Measurements from ENCODE around the gene HES6. TPM values are rescaled to one million over a fixed set of nuclear protein-coding genes. Genes with fewer than 3 reads are reported as not detected.
A peak's percentile ranks its signal among the peaks of the same experiment; 100 is the strongest.

The HES6 gene
- total RNA-seq, 2 experiments from 2014 or later: 1.5 to 1.9 TPM

GRCh38 chr2:238265605-238266004, 25.8 kb upstream of the HES6 start:
- no peaks in the 10 kb centered on the region for H3K9me3 Mint-ChIP-seq
- H3K27me3 ChIP-seq (ENCODE audit: control insufficient read depth in 1 of 2, insufficient read depth in 2 of 2, low read length in 2 of 2): no peaks in the 10 kb centered on the region
- peaks cover 39% of the 10 kb centered on the region for H3K36me3 ChIP-seq (ENCODE audit: insufficient read depth, low read length)
- H3K27ac Mint-ChIP-seq: no peak overlapping the region
- H3K4me3 Mint-ChIP-seq: no peak overlapping the region
- no peak for TF ChIP-seq CTCF (IDR thresholded peaks at IDR 0.05)
- intact Hi-C loops (cut with DNase I, micrococcal nuclease): loop anchor here in 1 of 2 experiments (2.0 kb wide), 1 partner anchor 343 kb away; no protein-coding TSS in a partner anchor
- no peak overlapping the region for H3K27ac ChIP-seq (ENCODE audit: low read depth in 1 of 2, low read length in 2 of 2)
- H3K9me3 ChIP-seq (ENCODE audit: control insufficient read depth in 1 of 2, insufficient read depth in 1 of 2, low read length in 2 of 2): no peaks in the 10 kb centered on the region
- ATAC-seq (ENCODE audit: poor library complexity) (no peak), DNase-seq (no peak)
- H3K27me3 Mint-ChIP-seq: no peaks in the 10 kb centered on the region
- POLR2A ChIA-PET: interaction anchor here (0.7 to 1.5 kb wide), 2 partner anchors 24 to 41 kb away, joined by 3 read pairs; no protein-coding TSS in a partner anchor
- peaks cover 6% of the 10 kb centered on the region for H3K4me1 Mint-ChIP-seq (ENCODE audit: low read depth)
- peaks cover 8% of the 10 kb centered on the region for H3K4me1 ChIP-seq (ENCODE audit: insufficient read depth, low read length)
- no peak overlapping the region for H3K4me3 ChIP-seq (ENCODE audit: low read length)
- peaks cover 62% of the 10 kb centered on the region for H3K36me3 Mint-ChIP-seq (ENCODE audit: low read depth)
- CTCF ChIA-PET: no interaction called here

GRCh38 chr2:238264072-238264460, 24.2 kb upstream of the HES6 start:
- no peak overlapping the region for H3K27ac Mint-ChIP-seq
- H3K9me3 ChIP-seq (ENCODE audit: control insufficient read depth in 1 of 2, insufficient read depth in 1 of 2, low read length in 2 of 2): no peaks in the 10 kb centered on the region
- peaks cover 64% of the 10 kb centered on the region for H3K36me3 Mint-ChIP-seq (ENCODE audit: low read depth)
- no peaks in the 10 kb centered on the region for H3K27me3 Mint-ChIP-seq
- intact Hi-C loops (cut with DNase I, micrococcal nuclease): loop anchor here (1.0 to 5.0 kb wide), 4 partner anchors 297 to 752 kb away; partner anchors contain the start of gene UBE2F (in 2 of the 2)
- TF ChIP-seq CTCF (IDR thresholded peaks at IDR 0.05): no peak
- H3K4me3 ChIP-seq (ENCODE audit: low read length): no peak overlapping the region
- ATAC-seq (ENCODE audit: poor library complexity) (no peak), DNase-seq (no peak)
- H3K36me3 ChIP-seq (ENCODE audit: insufficient read depth, low read length): peaks cover 37% of the 10 kb centered on the region
- H3K4me3 Mint-ChIP-seq: no peak overlapping the region
- H3K4me1 Mint-ChIP-seq (ENCODE audit: low read depth): peaks cover 6% of the 10 kb centered on the region
- ChIA-PET POLR2A (interaction anchor here (1.5 kb wide), 1 partner anchor 25 kb away, joined by 7 read pairs; no protein-coding TSS in a partner anchor), CTCF (interaction anchor here (1.5 kb wide), 2 partner anchors 12 to 33 kb away, joined by 3 to 6 read pairs; no protein-coding TSS in a partner anchor)
- no peaks in the 10 kb centered on the region for H3K27me3 ChIP-seq (ENCODE audit: control insufficient read depth in 1 of 2, insufficient read depth in 2 of 2, low read length in 2 of 2)
- no peak overlapping the region for H3K27ac ChIP-seq (ENCODE audit: low read depth in 1 of 2, low read length in 2 of 2)
- H3K4me1 ChIP-seq (ENCODE audit: insufficient read depth, low read length): peaks cover 8% of the 10 kb centered on the region
- no peaks in the 10 kb centered on the region for H3K9me3 Mint-ChIP-seq

DNA sequence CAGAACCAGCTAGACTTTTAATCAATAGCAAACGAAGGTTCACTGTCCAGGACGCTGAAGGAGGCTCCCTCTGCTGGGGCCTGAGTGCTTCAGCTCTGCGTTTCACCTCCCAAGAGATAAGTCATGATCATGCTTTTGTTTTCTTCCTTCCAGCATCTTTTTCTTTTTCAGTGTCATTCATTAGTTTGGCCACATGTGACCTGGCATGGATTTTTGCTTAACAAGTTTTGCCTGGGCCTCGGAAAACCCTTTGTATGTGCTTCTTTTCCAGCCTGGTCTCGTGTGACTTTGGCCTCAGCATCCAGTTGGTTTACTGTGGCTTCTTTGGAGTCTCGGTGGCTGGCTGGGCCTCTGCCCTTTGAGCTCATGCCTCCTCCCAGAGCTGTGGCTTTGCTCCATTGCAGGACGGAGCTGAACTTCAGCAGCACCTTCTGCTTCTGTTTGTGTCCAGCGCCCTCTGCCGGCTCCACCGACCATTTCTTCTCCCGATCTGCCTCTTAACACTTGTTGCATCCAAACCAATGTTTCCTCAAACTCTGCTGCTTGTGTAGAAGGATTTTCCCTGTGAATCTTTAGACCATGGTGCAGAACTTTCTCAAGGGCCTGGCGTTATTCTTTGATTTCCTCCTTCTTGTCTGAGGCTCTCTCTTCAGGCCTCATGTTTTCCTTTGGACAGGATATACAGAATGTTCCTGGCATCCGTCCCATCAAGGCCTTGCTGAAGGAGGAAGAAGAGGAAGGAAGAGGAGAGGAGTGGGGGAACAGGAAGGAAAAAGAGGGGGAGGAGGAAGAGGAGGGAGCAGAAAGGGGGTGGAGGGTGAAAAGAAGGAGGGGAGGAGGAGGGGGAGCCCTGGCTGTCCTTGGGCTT, 23.6 kb upstream of the HES6 start:
- Mint-ChIP-seq H3K4me3 (no peak overlapping the region), H3K27me3 (no peaks in the 10 kb centered on the region), H3K4me1 (ENCODE audit: low read depth) (peaks cover 6% of the 10 kb centered on the region), H3K27ac (no peak overlapping the region), H3K36me3 (ENCODE audit: low read depth) (peaks cover 65% of the 10 kb centered on the region), H3K9me3 (no peaks in the 10 kb centered on the region)
- ChIA-PET POLR2A (interaction anchor here (0.8 to 1.5 kb wide), 2 partner anchors 26 to 405 kb away, joined by 3 to 7 read pairs; no protein-coding TSS in a partner anchor), CTCF (interaction anchor here (0.7 to 1.5 kb wide), 10 partner anchors 9 to 295 kb away, joined by 3 to 6 read pairs (median 3); no protein-coding TSS in a partner anchor)
- intact Hi-C loops (cut with DNase I, micrococcal nuclease): loop anchor here (1.0 to 5.0 kb wide), 7 partner anchors 103 to 751 kb away; partner anchors contain the start of gene UBE2F (in 2 of the 2)
- peak; percentile 85 for TF ChIP-seq CTCF (IDR thresholded peaks at IDR 0.05)
- Histone ChIP-seq H3K4me3 (ENCODE audit: low read length) (no peak overlapping the region), H3K27ac (ENCODE audit: low read depth in 1 of 2, low read length in 2 of 2) (no peak overlapping the region), H3K4me1 (ENCODE audit: insufficient read depth, low read length) (peaks cover 8% of the 10 kb centered on the region), H3K27me3 (ENCODE audit: control insufficient read depth in 1 of 2, insufficient read depth in 2 of 2, low read length in 2 of 2) (no peaks in the 10 kb centered on the region), H3K36me3 (ENCODE audit: insufficient read depth, low read length) (peaks cover 36% of the 10 kb centered on the region), H3K9me3 (ENCODE audit: control insufficient read depth in 1 of 2, insufficient read depth in 1 of 2, low read length in 2 of 2) (no peaks in the 10 kb centered on the region)
- DNase-seq: peak; percentile 59 to 86 (median 71)
- ATAC-seq (ENCODE audit: poor library complexity): peak; percentile 70

All from CD4-positive, alpha-beta T cell (primary cell).